Retina (tissue), 1 donor: ENCODE data around the gene BABAM2.

ENCODE experiments used
- DNase-seq: peaks from one replicate; pipeline ENCODE4 v3.0.0-alpha.2; 2016

The BABAM2 gene

DNA sequence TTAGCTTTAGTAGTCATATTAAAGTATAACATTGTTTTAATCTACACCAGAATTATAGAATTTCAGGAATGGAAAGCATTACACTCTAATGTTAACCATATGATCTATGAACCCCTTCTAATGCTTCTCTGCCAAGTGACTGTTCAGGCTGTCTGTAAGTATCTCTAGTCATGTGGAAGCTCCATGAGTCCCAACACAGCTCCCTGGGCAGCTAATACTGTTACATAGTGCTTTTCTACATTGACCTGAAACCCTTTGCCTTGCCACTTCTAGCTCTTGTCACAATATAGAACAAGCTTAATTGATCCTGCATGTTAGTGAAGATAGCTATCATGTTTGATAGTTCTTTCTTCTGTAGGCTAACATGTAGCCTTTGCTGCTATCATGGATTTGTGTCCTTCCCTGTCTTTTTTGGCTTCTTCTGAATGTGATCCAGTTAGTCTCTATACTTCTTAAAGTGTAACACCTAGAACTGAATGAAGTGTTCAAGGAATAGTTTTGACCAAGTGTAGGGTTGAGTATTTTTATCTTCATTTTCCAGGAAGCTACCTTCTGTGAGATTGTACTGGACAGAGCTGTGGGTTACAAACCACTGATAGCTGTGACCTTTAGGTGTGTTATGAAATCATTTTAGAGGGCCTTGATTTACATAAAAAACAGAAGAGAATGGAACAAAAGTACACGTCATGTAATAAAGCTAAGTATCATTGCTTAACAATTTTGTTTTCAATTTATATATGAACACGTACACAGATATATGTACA, 23.7 kb downstream of the BABAM2 start:
- no peak for DNase-seq

DNA sequence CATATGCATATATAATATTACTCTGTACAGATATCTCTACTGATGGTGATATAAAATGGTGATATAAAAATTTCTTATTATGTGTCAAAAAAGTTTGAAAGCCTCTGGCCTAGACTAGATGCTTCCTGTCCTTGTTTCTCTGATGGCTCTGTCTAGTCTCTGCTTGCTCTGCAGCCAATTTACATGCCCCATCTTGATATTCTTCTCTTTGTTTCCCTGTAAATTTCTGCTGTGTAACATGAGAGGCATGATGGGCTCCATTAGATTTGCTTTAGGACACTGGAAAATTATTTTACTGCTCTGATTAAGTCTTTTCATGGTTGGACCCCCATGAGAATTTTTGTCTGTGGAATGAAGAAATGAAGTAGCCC, 24.3 kb downstream of the BABAM2 start:
- no peak for DNase-seq

DNA sequence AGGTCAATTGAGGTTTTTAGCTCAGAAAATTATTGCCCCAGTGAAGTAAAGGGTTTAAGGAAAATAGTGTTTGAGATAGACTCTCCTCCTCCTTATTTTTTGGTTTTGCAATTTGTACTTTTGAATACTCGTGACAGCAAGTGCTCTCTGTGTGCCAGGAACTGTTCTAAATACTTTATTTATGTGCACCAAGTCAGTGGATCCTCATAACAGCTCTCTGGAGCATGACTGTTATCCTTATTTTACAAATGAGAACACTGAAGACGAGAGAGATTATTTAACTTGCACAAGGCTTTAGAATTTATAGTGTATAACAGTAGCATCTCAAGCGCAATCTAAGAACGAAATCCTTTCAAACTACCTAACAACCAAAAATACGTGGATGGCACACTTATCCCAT, 24.7 kb downstream of the BABAM2 start:
- no peak for DNase-seq

DNA sequence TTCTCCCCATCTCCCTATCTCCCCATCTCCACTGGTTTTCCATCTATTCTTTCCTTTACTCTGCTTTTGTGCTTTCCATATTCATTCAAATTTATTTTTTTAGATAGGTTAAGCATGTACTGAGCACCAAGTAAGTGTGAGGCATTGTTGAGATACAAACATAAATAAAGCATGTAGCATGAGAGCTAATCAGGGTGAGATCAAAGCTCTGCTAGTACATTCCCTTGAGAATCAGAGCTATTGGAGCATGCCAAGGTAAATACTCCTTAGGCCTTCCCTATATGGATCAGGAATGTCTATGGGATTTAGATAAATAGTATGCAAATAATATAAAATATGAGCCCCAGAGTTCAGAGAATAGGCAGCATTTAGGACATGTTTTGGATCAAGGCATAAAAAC, 25.3 kb downstream of the BABAM2 start:
- no peak for DNase-seq

DNA sequence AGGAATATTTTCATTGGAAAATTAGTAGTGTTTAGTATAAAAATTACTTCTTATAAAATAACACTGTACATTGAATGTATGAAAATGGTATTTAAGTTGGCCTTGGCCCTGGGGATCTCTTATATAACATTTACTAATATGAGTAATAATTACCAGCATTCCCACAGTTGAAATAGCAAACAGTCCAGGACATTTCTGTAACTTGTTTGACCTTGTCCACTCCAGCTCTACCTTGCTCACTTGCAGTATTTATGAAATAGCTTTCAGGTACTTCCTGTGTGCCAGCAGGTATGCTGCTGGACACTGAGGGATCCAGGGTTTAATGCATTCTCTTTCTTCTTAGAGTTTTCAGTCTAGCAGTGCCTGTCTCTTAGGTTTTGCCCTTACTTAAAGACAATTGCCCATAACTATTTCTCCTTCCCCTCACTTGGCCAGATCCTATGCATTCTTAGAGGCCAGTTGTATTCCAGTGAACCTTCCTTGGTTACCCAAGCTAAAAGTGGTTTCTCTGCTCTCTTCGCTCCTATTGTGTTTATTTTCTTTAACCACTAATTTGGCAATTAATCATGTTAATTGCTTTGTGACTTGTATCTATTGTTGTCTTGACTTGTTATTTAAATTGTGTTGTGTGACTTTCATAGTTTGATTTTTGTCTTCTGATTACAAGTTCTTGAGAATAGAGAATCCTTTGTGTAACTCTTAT, 25.9 kb downstream of the BABAM2 start:
- DNase-seq, result no peak

DNA sequence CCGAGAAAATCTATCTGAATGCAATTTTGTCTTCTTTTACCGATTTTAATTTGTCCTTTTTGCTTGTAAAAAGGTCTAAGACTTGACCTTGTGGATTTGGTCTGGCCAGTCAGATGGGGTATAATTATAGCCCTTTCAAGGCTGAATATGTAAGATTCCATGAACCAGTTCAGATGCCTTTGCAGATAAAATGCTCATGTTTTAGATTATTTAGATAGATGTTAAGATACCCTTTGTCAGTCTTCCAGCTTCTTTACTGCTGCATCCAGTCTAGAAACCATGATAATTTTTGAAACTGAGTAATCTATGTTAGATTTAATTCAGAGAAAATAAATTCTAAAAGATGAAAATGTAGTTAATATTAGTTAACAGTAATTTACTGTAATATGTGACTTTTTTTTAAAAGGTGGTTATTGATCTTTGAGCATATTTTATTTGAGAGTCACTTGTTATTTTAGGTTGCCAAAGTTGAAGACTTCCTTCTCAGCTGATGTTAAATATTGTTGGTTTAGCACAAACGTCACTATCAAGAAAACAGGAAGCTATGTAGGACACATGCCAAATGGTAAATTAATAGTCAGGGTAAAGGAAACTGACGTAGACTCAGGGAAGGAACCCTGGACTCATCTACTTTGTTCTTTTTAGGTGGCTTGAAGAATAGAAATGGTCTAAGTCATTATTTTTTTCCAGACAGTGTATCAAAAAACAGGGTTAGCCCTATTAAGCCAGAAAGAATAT, 29.8 kb downstream of the BABAM2 start:
- no peak for DNase-seq

DNA sequence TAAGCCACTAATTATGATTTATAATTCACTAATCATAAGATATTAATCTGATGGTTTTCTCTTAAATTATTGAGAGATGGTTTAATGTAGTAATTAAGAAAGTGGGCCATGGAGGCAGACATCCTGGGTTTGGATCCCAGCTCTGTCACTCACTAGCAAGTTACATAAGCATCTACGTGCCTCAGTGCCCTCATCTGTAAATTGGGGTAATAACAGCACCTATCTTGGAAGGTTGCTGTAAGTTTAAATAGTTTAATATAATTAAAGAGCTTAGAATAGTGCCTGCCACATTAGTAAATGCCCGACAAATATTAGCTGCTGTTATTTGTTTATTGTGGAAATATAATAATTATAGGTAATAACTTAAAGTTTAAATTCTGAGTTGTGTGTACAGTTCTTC, 30.9 kb downstream of the BABAM2 start:
- no peak for DNase-seq

DNA sequence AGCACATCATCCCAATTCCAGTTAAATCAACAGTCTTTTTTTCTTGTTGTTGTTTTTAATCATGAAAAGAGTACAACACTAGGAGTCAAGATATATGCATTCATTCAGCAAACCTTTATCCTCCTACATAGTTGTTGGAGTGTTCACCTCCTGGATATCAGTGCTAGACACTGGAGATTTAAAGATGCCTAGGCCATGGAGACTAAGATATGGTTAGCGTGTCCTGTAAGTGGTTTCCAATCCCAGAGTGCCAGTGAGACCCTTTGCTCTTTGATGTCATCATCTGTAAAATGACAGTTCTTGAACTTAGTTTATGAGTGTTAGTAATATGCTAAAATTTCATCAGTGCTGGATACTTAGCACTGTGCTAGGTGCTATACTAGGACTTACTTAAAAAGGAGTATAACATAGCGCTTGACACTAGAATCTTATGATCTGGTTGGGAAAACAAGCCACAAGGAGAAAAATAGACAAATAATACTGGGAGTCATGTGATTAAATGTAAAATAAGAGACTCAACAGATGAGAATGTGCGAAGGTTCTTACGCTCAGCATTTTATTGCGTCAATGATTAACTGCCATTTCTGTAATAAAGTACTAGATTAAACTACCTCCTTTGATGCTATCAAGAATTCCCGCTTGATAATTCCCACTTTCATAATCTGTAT, 31.5 kb downstream of the BABAM2 start:
- no peak for DNase-seq

DNA sequence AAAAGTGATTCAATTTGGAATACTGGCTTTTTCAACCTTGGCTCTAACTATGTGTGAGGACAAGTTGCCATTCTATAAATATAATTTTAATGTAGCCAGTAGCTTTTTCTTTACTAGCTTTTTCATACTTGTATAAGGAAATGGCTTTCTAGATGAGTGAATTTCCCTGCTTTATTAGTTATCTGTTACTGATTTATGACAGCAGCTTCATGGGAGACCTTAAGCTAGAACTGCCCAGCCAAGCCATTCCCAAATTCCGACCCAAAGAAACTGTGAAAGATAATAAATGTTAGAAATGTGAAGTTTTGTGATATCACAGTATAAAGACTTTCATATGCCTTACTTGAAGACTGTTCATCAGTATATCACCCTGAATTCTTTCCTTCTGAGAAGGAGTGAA, 32.3 kb downstream of the BABAM2 start:
- DNase-seq, result no peak

DNA sequence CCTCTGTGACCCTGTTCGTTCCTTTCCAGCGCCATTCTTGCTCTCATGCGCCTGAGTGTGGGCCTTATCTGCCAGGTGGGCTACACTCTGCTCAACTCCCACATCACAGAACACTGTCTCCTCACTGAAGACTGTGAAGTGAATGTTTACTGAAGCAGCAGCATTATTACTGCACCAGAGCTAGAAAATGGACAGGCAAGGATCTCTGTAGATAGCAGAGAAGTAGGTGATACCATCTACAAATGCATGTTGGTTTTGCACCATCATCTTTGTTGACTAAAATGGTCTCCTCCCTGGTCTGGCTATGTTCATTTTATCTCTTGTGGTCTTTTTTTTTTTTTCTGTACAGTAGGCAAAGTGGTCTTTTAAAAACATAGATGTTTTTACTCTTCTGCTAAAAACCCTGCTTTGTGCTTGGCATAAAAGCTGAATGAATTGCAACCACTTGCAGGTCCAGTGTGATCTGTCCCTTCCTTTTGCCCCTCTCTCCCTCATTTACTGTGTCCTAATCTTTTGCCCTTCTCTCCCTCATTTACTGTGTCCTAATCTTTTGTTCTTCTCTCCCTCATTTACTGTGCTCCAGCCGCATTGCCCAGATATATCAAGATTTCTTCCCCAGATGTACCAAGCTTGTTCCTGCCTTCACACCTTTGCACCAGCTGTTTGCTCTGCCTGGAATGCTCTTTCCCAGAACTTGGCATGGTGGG, 35.4 kb downstream of the BABAM2 start:
- DNase-seq, result no peak

DNA sequence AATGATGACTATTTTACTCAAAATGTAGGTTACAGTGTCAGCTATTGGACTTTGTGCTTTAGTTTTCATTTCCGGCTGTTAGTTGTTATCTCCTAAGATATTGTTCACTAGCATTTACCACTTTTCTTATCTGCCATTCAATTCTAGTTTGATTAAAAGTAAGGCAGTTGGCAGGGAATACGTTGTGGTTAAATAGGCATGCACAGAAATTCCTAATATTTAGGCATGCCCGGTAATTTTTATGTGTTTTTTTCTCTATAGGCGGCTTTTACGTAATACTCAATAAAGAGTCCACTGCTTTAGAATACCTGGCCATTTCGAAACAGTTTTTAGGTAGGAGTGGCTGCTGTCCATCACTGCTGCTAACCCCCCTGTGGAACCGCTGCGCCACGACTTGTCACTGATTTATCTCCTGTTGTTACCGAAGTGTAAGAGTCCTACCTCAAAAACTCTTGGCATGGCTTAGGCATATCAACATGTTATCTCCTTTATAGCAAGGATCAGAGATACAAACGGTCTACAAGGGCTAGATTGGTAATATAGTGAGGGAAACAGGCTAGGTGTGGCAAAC, 39.5 kb downstream of the BABAM2 start:
- DNase-seq, result no peak

DNA sequence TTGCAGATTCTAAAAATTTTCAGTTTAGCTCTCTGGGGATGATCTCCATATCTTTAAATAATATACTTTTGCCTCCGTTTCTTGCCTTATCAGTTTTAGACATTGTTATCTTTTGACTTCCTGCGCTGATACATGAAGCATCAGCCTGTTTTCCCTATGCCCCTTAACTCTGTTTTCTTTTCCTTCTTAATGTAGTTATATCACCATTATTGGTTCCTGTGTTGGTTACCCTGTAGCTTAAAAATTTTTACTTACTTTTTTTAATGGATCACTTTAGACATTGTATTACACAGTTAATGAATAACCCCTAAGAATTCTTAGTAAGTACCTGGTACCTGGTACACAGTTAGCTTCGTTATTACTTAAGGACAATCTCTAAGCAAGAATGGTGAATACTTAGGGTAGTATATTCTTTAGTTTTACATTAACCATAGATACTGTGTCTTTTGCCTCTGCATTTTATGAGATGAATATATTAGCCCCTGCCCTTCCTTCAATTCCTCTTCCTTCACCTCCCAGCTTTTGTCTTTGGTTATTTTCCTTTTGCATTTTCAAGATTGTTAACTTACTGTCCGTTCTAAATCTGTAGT, 40.9 kb downstream of the BABAM2 start:
- DNase-seq, result no peak

DNA sequence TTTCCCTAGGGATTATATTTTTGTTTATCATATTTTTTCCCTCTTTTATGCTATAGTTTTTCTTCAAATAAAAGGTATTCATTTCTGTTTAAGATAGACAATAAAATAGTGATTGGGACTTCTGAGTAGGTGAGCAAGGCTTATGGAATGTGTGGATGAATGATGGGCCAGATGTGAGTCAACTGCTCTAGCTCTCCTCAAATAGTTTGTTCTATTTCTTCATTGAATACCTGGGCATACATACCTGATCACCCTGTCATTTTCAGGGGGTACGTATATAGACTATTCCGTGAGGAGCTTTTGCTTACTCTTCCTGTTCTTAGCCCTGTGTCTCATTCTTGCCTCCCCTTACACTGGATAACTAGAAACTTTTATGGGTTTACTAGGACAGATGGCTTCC, 41.9 kb downstream of the BABAM2 start:
- DNase-seq, result no peak

DNA sequence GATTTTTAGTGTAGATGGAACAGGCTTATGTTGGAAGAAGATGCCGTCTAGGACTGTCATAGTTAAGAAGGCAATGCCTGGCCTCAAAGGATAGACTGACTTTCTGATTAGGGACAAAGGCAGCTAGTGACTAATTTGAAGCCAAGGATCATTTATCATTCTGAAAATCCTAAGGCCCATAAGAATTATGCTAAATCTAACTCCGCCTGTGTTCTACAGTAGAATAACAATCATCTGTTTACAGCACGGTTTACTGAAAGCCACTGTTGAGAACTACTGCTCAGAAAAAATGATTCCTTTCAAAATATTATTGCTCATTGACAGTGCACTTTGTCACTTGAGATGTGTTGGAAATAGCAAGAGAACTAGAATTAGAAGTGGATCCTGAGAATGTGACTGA, 44.5 kb downstream of the BABAM2 start:
- no peak for DNase-seq

DNA sequence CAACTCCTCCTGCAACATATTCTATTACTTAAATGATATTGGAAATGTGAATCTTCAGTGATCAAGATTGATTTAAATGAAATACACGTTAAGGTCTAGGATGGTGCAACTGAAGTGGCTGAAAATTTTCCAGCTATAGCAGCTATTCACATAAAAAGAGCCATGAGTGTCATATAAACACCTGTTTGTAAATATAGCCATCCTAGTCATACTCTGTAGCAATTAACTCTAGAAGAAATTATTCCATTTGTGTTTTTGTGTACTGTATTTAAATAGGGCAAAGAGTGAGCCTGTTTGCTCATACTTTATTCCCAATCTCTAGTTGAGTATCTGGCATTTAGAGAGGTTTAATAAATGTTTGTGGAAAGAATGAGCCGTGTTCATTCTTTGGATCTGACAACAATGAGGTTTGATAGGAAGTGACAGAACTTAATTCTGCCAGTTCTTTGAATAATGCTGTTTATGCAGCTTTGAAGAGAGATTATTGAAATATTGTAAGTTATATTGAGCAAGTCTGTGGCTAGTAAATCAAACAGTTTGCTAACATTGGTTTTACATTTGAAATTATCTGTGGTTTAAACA, 49.7 kb downstream of the BABAM2 start:
- DNase-seq, result no peak

DNA sequence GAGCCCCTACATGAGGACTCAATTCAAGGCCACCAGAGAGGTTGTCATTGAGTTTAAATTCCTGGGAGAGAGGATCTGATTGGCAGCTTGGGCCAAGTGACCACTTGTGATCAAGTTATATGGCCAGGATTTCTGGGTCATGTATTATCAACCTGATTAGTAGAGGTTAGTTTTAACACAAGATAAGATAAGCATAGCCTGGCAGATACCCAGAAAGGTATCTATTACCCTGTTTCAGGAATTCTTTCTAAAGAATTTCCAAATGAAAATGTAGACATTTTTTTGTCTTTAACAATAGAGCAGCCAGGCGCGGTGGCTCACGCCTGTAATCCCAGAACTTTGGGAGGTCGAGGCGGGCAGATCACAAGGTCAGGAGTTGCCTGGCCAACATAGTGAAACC, 50.5 kb downstream of the BABAM2 start:
- no peak for DNase-seq

DNA sequence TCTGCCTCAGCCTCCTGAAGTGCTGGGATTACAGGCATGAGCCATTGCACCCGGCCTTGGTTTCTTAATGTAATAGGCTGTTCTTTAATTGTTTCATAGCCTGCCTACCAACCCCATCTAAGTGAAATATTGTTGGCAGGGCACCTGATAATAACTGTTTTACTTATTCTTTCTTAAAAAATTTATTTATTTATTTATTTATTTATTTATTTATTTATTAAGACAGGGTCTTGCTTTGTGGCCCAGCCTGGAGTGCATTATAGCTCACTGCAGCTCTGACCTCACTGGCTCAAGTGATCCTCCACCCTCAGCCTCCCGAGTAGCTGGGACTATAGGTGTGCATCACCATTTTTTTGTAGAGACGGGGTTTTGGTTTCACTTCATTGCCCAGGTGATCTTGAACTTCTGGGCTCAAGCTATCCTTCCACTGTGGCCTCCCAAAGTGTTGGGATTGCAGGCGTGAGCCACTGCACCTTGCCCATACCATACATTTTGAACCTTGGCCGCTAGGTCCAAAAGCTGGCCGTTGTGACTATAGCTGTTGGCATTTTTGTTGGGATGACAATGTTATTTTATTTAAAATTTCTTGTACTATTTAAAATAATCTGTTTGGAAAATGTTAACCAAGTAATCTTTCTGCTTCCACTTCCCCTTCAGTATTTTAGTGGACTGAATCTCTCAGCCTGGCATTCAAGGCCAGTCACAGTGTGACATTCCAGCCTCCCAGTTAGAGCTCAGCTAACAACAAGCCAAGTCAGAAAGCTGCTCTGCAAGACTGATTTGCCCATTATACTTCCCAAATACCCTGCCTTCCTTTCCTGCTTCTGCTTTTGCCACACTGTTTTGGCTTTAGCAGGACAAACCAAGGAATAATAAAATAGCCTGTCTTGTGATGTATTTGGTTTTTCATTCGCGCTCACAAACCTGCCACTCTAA, 52.4 kb downstream of the BABAM2 start:
- no peak for DNase-seq

DNA sequence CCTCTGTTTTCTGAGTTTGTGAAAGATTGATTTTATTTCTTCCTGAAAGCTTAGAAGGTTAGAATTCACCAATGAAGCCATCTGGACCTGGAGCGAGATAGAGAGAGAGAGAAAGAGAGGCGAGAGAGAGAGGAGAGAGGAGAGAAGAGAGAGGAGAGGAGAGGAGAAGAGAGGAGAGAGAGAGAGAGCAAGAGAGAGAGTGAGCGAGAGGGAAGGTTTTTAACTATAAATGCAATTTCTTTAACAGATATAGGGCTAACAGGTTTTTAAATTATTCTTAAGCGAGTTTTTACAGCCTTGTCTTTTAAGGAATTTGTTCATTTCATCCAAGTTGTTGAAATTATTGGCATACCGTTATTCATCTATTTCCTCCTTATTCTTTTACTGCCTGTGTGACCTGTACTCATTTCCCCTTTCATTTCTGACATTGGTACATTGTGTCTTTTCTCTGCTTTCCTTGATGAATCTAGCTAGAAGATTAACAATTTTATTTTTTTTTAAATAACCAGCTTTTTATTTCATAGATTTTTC, 56.1 kb downstream of the BABAM2 start:
- no peak for DNase-seq

DNA sequence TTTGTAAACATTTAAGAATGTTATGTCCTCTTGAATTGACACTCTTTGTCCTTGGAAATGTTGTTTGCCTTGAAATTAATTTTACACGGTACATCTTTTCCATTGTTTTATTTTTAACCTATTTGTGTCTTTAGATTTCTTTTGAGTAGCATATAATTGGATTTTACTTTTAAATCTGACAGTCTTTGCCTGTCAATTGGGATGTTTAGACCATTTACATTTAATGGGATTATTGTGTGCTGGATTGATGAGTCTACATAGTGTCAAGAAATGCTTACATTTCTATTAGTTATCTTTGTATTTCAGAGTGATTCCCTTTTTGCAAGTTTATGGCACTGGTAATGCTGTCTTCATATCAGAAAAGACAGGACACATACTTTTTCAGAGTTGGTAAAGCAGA, 61.5 kb downstream of the BABAM2 start:
- no peak for DNase-seq

DNA sequence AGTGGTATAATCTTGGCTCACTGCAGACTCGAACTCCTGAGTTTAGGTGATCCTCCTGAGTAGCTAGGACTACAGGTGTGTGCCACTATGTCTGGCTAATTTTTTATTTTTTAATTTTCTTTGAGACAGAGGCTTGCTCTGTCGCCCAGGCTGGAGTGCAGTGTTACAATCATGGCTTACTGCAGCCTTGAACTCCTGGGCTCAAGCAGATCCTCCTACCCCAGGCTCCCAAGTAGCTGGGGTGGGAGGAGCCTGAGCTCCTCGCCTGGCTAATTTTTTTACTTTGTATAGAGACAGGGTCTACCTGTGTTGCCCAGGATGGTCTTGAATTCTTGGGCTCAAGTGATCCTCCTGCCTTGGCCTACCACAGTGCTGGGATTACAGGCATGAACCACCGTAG, 62.5 kb downstream of the BABAM2 start:
- no peak for DNase-seq
